NCI-H2171 (cell line): Measurements from ENCODE around the gene FBXO30.

Experiments used
- DNase-seq: peaks from one replicate; lab custom pipeline; 2025; lab: John Stamatoyannopoulos, UW

FBXO30 gene

DNA sequence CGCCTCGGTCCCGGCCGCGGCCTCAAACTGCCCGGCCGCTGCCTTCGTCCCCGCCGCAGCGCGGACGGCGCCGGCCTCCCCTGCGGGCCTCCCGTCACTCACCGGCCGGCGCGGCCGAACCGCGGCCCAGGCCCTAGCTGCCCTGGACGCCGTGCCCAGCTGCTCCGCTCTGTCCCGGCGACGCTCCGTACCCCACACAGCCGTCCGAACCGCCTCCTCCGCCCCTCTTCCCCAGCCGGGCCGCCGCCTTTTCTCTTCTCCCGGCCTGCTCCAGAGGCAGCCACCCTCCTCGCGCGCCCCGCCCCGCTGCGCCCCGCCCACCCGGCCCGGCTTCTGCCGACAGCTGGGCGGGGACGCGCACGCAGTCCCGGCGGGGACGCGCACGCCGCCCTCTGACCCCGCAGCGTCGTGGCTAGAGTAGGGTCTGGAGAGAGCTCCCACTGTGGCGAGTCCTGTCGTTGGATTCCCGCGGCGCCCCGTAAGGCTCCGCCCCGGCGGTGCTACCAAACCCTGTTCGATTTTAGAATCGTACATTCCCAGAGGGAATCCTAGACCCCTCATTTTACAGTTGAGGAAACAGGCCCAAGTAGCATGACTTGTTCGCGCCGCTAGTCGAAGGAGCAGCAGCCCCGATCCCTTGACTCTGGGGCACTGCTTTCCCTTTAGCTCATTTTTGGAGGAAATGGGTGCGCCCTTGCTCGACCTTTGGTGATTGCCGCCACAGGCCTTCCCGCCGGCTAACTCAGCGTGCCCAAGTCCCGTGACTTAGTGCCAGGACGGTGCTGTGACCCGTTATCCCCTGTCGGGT is at the start of gene FBXO30:
Gene FBXO30, minus strand, starts transcription at position 295 of the 808 bp plus-strand sequence. CDS start 8,390 bp downstream, outside the sequence.
- DNase-seq, result peak; percentile 86

GRCh38 chr6:145863988-145864616 is 49.5 kb upstream of the FBXO30 start:
- DNase-seq, result no peak

GRCh38 chr6:145863366-145863765 is 48.8 kb upstream of the FBXO30 start:
- no peak for DNase-seq

DNA sequence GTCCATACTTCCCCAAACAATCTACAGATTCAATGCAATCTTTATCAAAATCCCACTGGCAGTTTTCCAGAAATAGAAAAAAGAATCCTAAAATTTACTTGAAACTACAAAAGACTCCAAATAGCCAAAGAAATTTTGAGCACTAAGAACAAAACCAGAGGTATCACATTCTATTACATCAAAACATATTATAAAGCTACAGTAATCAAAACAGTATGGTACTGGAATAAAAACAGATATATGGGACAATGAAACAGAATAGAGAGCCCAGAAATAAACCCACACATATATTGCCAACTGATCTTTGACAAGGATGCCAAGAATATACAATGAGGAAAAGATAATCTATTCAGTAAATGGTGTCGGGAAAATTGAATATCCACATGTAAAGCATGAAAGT is 46.0 kb upstream of the FBXO30 start:
- no peak for DNase-seq

DNA sequence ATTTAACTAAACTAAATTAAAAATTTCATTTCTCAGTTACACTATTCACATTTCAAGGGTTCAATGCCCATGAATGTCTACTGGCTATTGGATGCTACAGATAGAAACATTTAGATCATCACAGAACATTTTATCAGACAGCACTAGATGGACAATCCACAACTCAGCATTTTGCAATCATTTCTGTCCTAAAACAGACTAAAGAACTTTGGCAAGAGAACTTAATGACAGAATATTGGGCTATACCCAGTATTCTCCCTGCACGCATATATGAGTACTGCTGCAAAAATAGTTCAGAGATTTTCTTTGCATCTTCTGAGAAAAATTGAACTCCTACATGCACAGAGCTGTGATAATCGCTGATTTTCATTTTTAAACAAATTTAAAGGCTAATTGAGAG is 36.1 kb upstream of the FBXO30 start:
- no peak for DNase-seq

GRCh38 chr6:145848541-145848940 is 33.9 kb upstream of the FBXO30 start:
- DNase-seq, result no peak

DNA sequence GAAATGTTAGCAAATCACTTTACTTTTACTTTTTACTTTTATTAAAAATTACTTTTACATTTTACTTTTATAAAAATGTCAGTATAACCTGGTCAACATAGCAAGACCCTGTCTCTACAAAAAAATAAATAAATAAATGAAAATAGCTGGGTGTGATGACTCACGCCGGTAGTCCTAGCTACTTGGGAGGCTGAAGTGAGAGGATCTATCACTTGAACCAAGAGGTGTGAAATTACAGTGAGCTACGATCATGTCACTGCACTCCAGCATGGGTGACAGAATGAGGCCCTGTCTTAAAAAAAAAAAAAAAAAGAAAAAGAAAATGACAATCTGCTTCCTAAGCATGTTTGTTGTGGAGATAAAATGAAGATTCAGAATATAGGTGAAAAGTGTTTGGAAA is 31.0 kb upstream of the FBXO30 start:
- no peak for DNase-seq

- no peak for DNase-seq
Measured at GRCh38 chr6:145844933-145845540, 30.4 kb upstream of the FBXO30 start.

- DNase-seq, result no peak
Measured at GRCh38 chr6:145842693-145843546, 28.3 kb upstream of the FBXO30 start.

GRCh38 chr6:145841668-145842067 is 27.1 kb upstream of the FBXO30 start:
- no peak for DNase-seq

GRCh38 chr6:145839653-145840052 is 25.1 kb upstream of the FBXO30 start:
- no peak for DNase-seq

GRCh38 chr6:145838305-145838704 is 23.7 kb upstream of the FBXO30 start:
- DNase-seq, result no peak

DNA sequence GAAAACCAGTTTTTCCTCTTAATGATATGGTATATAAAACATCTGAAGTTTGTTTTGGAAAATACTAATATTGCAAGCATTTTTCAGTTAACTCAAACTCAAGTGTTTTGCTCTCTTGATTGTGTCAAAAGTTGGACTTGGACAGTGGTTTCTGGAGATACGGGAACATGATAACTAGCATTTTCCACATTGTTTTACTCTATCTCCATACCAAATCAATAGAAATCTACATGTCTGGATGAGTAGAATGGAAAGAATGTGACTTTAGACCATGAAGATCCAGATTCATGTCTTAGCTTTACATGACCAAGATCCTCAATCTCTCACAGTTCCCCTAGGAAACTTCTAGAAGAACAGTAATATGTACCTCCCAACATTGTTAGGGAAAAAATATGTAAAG is 22.2 kb upstream of the FBXO30 start:
- no peak for DNase-seq

DNA sequence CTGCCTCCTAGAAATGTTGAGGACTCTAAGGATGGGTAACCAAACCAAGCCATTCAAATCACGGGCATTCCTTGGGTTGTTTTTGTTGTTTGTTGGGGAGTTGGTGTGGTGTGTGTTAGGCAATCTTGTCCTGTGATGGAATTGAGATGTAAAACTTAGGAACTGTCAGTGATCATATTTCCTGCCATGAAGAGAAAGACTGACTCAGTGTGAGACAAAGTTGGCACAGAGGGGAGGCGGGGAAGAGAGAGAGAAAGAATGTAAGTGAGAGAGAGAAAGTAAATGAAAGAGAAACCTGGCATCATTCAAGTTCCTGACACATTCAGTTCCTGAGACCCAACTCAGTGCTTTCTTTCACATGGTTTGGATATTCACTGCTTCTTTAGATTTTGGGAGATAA is 21.6 kb upstream of the FBXO30 start:
- DNase-seq, result no peak

- DNase-seq, result no peak
Measured at GRCh38 chr6:145830612-145831011, 16.0 kb upstream of the FBXO30 start.

DNA sequence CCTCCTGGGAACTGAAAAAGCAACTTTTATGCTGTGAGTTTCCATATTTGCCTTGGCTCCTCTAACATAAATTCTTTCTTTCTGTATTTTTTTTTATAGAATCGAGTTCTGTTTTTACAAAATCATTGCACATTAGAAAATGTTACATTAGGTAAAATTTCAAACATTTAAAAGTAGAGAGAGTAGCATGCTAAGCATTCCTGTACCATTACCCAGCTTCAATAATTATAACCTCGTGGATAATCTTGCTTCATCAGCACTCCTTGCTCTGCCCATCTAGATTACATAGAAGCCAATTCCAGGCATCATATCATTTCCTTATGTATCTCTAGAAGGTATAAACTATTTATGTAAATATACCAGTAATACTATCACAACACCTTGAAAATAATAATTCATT is 15.4 kb upstream of the FBXO30 start:
- DNase-seq, result no peak

DNA sequence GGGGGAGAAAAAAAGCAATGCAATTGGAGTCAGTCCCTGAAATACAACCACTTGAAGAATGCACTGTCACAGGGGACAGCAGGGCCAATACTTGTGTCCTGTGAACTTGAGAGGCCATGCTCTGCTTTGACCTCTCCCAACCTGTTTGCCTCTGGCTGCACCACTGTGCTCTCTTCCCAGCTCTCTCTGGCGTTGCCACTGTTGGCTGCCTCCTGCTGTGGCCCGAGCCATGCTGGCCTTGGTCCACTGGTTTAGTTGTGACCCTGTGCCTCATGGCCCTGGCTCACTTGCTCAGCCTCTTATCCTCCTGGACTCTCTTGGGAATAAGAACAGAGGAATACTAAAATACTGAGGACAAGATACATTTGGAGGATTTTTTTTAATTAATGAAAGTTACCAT is 14.5 kb upstream of the FBXO30 start:
- no peak for DNase-seq

DNA sequence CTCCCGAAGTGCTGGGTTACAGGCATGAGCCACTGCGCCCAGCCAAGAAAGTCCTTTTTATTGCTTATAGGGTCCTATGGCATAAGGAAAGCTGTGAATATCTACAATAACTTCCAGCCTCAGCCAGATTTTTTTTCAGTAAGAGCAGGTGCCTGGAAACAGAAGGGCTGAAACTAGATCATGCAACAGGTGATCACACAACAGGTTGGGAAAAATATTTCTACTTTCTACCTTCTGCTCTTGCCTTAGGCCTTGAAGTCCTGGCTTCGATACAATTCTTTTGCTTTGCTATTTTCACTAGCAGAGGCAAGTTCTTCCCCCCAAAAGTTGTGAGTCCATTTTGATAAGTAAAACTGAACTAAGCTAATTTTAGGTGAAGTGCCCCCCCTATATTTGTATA is 9.7 kb upstream of the FBXO30 start:
- DNase-seq, result no peak

DNA sequence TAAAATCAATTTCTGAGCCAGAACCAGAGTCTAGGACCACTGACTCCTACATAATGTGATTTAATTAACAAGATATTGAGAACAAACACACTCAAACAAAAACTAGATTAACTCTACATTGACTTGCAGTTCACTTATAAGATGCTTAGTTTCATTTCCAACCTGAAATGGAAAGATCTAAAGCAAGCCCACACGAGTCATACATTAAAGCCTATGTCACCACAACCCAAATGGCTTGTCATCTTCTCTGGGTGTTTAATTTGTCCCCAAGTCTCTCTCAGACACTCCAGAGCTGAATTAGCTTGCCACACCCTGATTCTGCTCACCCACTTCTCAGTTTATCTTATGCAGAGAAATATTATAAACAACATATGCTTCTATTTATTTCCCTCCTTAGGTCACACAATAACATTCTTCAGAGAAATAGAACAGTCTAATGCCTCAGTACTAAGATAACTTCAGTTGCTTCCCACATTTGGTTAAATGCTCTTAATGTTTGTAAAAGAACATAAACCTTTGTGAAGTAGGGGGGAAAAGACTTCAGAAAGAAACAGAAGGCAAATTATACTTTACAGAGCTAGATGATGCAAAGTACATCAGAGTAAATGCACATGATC is 8.8 kb upstream of the FBXO30 start:
- DNase-seq, result no peak

DNA sequence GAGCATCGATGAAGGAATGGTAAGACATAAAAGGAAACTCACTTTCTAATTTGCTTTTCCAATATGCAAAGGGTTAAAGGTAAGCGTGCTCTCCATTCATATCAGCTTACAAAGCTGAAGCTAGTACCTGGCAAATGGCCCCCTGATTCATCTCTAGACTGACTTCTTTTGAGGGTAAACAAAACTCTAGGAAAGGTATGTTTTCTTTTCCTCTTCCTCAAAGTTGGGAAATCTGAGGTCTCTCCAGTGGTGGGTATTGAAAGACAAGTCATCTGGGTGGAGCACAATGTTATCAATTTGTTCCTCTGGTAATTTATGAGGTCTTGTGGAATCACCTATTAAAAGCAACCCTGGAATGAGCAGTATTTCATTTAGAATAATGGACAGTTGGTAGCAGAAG is 7.9 kb upstream of the FBXO30 start:
- DNase-seq, result no peak

DNA sequence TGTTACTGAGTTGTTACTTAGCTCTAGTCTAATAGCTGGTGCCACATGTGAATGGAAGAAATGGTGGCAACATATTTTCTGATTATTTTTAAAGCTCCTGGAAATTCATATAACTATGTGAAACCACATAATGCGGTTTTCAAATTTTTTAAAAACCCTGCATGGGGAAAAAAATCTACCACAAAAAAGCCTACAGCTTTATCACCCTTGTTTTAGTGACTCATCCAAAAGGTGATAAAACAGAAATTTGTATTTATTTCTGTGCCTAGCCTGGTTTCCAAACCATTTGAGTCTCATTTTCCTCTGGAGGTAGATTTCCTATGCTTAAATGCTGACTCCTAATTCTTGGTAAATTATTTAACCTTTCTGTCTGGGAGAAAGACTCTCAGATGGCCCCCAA is 5.4 kb upstream of the FBXO30 start:
- no peak for DNase-seq

- DNase-seq, result no peak
Measured at GRCh38 chr6:145818796-145819195, 4.2 kb upstream of the FBXO30 start.
